Inferior parietal cortex (tissue), 1 donor: ENCODE measurements around the gene TMEM109.

Experiments used
- DNase-seq: peaks from one replicate; pipeline ENCODE4 v3.0.0-alpha.2; 2016; ENCODE audit errors: extremely low spot score

Gene TMEM109

DNA sequence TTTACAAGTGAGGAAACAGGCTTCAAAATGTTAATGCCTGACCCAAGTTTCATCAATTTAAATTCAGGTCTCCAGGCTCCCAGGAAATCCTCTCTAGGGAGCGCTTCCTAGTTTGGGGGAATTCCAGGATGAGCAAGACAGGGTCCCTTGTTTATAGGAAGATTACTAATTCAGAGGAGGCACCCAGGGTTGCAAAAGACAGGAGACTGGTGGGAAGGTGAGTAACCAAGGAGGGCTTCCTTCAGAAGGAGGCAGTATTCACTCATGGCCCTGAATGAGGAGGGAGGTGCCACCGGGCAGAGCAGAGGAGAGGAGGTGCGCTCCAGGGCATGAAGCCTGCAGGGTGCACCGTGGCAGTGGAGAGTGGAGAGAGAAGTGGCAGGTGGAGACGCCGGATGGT lies 11.9 kb downstream of the TMEM109 start:
- no peak for DNase-seq

DNA sequence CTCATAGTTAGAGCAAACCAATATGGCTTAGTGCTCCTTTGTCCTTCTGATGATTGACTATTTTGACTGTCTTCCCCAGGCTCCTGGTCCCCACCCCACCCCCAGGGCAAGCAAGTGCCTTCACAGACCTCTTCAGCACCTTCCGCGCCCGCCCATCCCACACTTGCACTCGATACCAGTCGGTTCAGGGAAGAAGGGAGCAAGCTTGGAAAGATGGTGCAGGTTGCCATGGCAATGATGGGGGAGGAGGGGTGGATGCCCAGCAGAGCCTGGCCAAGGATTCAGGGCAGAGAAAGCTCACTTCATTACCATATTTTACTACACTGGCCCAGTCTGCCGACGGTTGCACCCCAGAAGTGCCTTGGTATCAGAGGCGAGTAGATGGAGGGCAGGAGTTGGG lies 12.5 kb downstream of the TMEM109 start:
- no peak for DNase-seq

DNA sequence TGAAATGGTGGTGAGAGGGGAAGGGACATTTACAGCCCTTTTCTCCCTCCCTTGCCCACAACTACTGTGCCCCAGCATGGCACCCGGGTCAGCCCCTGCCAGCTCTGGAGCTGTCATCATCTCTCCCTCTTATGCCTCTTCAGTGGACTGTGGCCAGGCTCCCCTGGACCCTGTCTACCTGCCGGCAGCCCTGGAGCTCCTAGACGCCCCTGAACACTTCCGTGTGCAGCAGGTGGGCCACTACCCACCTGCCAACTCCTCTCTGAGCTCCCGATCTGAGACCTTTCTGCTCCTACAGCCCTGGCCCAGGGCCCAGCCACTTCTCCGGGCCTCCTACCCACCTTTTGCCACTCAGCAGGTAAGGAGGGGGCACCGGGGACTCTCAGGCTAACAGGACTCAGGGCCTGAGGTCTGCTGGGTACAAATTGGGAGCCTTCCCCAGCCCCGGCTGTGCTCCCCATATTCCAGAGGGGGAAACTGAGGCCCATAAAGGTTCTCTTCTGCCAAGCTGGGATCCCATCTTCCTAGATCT lies 13.2 kb downstream of the TMEM109 start:
- DNase-seq: no peak

DNA sequence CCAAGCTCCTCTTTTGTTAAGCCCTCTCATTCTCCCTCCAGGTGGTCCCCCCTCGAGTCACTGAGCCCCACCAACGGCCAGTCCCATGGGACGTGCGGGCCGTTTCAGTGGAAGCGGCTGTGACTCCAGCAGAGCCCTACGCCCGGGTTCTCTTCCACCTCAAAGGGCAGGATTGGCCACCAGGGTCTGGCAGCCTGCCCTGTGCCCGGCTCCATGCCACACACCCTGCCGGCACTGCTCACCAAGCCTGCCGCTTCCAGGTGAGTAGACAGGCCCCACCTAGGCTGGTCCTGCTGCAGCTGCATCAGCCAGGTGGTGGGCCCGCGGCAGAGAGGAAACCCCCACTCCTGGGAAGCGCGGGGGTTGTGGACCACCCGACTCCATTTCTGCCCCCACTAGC lies 13.6 kb downstream of the TMEM109 start:
- DNase-seq: no peak

DNA sequence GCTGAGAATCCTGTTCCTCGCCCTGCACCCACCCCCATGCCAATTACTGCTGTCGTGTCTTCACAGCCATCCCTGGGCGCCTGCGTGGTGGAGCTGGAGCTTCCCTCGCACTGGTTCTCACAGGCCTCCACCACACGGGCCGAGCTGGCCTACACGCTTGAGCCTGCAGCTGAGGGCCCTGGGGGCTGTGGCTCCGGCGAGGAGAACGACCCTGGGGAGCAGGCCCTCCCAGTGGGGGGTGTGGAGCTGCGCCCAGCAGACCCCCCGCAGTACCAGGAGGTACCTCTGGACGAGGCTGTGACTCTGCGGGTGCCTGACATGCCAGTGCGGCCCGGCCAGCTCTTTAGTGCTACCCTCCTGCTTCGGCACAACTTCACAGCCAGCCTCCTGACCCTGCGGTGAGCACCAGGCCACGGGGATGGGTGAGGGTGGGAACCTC lies 14.6 kb downstream of the TMEM109 start:
- no peak for DNase-seq

DNA sequence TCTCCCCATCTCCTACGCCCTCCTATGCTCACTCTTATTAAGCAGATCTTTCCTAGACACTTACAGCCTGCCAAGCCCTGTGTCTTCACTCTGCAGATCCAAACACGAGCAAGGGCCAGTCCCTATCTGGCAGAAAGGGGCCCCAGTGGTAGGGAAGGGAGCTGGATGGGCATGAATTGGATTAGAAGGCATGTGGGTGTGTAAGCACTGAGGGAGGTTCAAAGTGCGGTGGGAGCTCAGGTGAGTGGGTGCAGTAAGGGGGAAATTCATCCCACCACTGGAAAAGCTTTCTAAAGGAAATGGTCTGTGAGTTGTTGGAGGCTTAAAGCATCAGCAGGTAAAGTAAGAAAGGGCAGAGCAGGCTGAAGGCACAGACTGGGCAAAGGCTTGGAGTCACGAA lies 15.8 kb downstream of the TMEM109 start:
- DNase-seq: no peak

DNA sequence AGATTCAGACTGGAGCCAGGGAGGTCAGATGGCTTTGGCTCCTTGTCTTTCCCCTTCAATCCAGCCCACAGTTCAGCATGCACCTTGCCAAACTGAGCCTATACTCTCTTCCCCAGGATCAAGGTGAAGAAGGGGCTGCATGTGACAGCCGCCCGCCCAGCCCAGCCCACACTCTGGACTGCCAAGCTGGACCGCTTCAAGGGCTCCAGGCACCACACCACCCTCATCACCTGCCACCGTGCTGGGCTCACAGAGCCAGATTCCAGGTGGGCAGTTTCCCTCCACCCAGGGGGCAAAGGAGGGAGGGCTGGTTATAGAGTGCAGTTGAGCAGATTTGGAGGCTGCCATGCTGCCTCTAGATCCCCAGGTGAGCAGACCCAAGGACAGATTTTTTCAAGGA lies 16.4 kb downstream of the TMEM109 start:
- no peak for DNase-seq

DNA sequence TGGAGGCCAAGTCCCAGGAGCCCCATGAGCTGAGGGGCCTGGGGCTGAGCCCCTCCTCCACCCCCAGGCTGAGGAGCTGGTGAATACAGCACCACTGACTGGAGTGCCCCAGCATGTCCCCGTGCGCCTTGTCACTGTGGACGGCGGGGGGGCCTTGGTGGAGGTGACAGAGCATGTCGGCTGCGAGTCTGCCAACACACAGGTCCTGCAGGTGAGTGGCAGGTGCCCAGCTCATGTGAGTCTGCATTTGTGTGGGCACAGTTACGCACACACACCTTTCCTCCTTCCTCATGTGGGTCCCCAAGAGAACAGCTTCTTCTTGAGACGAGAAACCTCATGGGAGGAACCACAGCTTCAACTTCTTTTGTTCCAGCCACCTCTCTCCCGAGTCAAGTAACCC lies 18.0 kb downstream of the TMEM109 start:
- DNase-seq: no peak

DNA sequence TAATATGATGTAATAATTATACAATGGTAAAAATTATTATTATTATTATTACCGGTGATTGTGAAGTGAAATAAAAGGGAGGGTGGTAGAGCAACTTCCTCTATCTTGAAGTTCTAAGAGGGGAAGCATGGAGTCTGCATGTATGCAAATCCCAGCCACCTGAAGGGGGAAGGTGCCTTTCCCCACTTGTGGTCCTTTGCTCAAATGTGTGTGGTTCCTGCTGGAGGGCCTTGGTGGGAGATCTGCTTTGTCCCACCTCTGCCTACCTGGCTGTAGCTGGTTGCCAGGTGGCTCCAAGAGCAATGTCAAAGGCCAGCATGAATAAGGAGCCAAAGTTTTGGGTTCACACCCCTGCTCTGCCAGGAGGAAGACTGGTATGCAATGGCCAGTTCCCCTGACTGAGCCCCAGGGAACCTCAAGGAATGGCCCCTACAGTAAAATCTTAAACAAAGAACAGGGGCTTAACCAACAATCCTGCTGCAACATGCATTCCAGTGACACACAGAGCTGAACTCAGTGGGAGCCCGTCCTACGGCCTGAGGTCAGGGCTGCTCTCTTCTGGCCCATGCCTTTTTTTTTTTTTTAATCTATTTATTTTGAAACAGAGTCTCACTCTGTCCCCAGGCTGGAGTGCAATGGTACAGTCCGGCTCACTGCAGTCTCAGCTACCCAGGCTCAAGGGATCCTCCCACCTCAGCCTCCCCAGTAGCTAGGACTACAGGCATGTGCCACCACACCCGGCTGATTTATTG lies 18.8 kb downstream of the TMEM109 start:
- DNase-seq: no peak

DNA sequence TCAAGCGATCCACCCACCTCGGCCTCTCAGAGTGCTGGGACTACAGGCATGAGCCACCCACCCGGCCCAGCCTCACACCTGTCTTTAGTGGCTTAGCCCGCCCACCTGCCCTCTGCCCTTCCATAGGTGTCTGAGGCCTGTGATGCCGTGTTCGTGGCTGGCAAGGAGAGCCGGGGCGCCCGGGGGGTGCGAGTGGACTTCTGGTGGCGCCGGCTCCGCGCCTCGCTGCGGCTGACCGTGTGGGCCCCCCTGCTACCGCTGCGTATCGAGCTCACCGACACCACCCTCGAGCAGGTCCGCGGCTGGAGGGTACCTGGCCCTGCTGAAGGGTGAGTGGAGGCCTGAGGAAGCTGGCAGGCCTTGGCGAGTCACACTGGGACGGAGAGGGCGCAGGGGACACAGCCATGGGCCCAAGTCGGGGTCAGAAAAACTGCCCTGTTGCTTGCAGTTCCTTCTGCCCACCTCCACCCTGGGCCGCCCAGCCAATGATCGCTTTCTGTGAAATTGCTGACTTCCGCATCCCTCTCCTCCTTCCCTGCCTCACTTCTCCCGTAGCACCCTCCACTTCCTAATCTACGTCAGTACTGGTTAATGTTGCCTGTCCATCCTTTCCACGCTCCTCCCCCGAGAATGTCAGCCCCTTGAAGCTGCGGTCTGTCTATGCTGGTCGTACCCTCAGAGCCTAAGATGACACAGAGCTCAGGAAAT lies 19.6 kb downstream of the TMEM109 start:
- DNase-seq: no peak

DNA sequence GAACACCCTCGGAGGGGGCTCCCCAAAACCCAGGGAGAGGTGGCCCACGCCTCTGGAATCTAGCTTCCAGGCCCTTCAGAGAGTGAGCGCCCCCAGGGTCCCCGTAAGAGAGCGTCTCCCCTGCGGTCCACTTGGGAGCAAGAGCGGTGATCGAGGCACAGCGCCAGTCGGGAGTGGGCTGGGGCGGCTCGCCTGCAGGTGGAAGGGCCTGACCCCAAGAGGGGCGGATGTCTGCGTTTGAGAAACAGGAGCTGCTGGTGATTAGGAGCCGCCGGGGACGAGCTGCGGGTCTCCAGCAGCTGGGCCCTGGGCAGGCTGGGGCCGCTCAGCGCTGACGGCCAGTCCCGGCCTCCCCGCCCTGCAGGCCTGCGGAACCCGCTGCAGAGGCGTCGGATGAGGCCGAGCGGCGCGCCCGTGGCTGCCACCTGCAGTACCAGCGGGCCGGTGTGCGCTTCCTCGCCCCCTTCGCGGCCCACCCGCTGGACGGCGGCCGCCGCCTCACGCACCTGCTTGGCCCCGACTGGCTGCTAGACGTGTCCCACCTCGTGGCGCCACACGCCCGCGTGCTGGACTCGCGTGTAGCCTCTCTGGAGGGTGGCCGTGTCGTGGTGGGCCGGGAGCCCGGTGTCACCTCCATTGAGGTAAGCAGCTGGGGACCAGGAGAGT lies 20.3 kb downstream of the TMEM109 start:
- DNase-seq: no peak

DNA sequence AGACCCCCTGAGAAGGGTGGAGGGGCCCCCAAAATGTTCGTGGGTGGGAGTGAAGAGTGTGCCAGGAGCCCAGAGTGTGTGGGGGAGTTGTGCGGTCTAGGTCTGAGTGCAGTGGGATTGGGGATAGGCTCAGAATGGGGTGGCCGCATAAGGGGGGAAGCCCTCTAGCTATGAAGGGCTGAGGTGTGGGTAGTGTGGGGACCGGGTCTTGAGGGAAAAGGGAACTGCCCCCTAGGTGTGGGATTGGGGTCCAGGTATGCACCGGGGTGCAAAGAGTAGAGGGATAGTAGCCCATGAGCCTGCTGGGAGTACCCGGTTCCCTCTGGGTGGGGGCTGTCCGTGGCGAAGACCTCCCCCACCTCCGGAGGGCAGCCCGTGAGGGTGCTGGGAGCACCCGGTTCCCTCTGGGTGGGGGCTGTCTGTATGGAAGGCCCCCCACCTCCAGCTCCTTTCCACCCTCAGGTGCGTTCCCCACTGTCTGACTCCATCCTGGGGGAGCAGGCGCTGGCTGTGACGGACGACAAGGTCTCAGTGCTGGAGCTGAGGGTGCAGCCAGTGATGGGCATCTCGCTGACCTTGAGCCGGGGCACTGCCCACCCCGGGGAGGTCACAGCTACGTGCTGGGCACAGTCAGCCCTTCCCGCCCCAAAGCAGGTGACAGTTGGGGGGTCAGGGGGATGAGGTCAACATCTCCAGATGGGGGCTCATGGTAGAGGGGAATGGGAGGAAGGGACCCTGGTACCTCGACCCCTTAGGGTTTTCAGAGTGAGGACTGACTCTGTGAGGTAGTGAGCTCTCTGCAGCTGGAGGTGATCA lies 21.0 kb downstream of the TMEM109 start:
- DNase-seq: no peak

DNA sequence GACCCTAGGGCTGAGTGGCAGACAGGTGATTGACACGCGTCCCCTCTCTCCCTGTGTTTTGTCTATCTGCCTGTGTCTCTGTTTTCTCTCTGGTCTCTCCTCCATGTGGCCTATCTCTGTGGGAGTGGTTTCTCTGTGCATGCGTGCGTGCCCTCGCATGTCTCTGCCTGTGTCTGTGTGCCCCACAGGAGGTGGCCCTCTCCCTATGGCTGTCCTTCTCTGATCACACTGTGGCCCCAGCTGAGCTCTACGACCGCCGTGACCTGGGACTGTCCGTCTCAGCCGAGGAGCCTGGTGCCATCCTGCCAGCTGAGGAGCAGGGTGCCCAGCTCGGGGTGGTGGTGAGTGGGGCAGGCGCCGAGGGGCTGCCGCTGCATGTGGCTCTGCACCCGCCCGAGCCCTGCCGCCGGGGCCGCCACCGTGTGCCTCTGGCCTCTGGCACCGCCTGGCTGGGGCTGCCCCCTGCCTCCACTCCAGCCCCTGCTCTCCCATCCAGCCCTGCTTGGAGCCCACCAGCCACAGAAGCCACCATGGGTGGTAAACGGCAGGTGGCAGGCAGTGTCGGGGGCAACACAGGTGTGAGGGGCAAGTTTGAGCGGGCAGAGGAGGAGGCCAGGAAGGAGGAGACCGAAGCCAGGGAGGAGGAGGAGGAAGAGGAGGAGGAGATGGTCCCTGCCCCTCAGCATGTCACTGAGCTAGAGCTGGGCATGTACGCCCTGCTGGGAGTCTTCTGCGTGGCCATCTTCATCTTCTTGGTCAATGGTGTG lies 21.9 kb downstream of the TMEM109 start:
- DNase-seq: no peak

DNA sequence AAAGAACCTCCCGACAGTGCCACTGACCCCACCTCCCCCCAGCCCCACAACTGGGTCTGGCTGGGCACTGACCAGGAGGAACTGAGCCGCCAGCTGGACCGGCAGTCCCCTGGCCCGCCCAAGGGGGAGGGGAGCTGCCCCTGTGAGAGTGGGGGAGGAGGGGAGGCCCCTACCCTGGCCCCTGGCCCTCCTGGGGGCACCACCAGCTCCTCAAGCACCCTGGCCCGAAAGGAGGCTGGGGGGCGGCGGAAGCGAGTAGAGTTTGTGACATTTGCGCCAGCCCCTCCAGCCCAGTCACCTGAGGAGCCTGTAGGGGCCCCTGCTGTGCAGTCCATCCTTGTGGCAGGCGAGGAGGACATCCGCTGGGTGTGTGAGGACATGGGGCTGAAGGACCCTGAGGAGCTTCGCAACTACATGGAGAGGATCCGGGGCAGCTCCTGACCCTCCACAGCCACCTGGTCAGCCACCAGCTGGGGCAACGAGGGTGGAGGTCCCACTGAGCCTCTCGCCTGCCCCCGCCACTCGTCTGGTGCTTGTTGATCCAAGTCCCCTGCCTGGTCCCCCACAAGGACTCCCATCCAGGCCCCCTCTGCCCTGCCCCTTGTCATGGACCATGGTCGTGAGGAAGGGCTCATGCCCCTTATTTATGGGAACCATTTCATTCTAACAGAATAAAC lies 22.6 kb downstream of the TMEM109 start:
- DNase-seq: no peak

DNA sequence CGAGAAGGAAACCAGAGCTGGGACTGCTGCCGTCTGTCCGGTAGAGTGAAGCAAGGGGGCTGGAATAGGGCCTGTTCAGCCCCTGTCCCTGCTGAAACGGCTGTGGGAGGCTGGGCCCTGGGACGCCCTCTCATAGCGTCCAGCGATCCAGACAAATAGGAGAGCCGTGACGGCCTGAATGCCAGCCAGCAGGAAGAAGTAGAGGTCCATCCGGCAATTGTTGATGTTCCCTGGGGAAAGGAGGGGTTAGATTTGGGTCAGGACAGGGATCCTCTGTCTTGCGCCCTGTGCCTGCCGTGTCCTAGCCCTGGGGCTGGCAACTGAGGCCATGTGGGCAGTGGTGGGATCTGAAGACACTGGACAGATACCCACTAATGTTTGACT lies 23.2 kb downstream of the TMEM109 start:
- no peak for DNase-seq

DNA sequence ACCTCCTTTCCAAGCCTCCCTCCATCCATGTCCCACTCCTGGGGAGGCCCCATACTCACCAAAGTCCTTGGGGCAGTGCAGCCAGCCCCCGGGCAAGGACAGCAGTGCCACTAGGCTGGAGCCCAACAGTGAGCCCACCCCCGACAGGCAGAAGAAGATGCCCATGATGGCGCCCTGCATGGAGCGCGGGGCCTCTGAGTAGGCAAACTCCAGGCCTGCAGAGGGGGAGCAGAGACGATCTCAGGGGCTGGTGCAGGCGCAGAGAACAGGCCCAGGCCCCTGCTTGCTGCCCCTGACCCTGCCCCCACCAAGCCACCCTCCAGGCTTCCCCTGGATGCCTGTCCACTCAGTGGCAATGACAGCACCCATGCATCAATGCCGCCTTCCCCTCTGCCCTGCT lies 23.9 kb downstream of the TMEM109 start:
- DNase-seq: no peak

DNA sequence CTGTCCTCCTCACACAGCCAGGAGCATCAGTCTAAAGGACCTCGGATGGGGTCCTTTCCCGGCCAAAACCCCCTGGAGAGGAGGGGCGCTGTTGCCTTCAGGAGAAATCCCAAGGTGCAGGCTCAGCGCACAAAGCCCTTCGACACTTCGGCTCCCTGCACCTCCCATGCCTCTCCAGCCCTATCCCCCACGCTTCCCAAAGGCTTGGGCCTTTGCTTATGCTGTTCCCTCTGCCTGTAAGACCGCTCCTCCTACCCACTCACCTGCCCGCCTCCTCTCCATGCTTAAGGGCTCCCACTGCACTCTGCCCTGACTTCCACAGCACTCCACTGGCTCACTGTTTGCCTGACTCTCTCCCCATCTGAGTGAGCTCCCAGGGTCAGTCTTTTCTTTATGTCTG lies 24.5 kb downstream of the TMEM109 start:
- DNase-seq: no peak

DNA sequence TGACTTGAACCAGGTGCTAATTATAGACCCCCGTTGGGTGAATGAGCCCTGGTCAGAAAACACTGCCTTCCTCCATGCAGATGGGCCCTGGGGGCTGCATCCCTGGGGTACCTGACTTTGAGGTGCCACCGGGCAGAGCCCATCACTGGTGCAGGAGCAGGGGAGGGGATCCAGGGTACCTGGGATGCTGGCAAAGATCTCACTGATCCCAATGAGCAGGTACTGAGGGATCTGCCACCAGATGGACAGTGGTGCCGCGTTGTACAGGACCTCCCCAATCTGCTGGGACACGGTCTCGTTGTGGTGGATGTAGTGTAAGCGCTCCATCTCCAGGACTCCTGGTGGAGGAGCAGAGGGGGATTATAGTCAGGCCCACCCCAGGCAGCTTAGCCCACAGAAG lies 25.3 kb downstream of the TMEM109 start:
- no peak for DNase-seq

DNA sequence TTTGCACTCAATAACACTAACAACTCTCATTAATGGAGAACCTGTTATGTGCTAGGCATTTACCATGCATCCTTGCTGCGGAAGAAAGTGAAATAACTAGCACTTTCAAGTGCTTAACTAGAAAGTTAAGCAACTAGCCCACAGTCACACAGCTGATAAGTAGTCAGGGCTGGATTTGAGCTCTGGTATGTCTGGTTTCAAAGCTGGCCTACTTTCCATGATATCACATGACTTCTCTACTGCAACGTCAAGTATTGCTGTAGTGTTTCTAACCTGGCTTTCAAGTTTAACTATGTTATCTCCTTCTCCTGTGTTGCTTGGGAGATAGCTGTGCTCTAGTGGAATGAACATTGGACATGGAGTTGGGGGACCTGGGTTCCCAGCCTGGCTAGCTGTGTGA lies 25.9 kb downstream of the TMEM109 start:
- no peak for DNase-seq

DNA sequence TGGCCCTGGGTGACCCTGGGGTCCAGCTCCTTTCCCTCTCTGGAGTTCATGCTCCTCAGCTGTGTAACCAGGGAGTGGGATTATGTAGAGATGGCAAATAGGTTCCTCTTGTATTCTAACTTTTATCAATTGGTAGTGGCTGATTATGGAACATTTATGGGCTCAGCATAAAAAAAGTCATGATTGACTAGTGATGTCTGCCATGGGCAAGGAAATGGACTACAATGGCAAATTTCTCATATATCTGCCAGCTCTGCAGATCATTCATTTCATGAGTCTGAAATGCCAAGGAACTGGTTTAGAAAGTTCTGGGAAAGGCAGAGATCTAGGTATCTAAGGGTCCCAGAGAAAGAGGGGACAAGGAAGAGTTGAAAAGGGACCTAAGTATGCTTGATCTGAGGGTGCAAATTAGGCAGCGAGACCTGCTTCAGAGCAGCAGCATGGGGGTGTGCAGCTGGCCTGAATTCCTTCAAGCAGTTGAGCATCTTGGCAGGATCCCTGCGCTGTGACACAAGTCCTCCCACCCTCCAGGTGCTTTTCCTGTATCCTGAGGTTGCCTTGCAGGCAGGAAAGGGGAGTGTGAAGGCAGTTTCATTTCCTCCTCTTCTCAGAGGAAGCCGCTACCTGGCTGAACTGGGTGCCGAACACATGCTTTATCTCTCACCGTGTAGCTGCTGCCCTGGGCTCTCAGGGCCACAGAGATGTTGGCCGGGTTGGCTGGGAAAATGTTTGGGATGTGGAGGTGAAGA lies 27.6 kb downstream of the TMEM109 start:
- DNase-seq: no peak
